GM18870 (cell line): ENCODE results near the gene ADGRV1.
"Not testable (repeated sequence)": the region's sequence is repeated elsewhere in the genome, so short reads cannot be mapped to it uniquely, and the experiment has no call there.

ENCODE experiments used
- ATAC-seq: cut with Tn5 transposase; IDR thresholded peaks from one replicate; pipeline ENCODE4 v1.9.1; 2021; ENCODE audit warnings: moderate library complexity; ENCODE audit not compliant: unreplicated experiment

ADGRV1 gene

DNA sequence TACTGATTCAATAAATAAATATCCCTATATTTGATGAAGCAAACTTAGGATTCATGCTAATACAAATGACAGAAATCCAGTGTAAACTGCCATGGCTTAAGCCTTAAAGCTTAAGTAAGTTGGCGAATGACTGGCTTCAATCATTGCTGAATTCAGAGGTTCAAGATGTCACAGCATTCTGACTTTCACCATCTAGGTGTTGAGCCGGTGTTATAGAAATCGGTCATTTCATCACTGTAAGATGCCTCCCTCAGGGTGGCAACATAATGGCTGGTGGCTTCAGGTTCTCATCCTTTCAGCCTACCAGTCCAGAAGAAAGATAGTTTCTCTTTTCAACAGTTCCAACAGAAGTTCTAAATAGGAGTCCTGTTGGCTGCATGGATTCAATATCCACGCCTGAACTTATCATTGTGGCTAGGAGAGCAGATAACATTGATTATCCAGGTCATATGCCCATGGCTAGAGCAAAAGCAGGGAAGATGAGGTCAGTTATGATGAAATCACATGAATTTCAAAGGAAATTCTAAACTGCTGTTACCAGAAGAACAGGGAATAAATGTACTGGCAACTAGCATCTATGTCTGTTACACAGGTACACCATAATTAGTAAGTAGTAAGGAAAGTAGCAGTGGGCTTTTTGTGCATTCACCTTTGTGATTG is 460.2 kb downstream of the ADGRV1 start:
- ATAC-seq = no peak

DNA sequence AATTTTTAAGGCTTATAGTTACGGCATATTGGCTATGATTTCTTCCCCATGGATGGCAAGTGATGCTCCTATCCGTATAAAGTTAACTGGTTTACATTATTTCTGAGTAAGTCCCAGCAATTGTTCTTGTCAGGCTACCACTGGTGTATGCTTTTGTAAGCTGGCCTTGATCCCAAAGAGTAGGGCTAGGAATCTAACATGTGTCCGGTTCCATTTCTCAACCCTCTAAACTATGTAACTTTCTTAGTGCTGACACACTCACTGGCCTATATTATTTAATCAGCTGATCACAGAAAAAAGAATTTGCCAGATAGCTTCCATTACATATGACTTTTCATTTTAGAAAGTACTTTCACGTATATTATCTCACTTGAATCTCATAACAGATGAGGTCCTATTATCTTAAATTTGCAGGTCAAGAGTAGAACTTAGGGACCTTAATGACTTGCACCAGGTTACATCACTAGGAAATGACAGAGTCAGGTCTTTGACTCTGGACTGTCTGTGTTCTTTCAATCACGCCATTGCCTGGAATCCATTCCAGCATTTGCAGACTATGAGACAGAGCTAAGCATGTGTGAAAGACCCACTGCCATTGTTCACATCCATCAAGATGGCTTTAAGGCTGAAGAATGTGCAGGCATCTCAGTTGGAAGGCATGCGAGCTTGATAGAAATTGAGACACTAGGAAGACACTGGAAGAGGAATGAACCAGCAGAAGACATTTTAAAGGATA is 461.6 kb downstream of the ADGRV1 start:
- no peak for ATAC-seq

GRCh38 chr5:91022518-91022917 is 463.9 kb downstream of the ADGRV1 start:
- ATAC-seq = no peak

- no peak for ATAC-seq
Observed at GRCh38 chr5:91024206-91024605, 465.6 kb downstream of the ADGRV1 start.

GRCh38 chr5:91024727-91025126 is 466.1 kb downstream of the ADGRV1 start:
- ATAC-seq = no peak

DNA sequence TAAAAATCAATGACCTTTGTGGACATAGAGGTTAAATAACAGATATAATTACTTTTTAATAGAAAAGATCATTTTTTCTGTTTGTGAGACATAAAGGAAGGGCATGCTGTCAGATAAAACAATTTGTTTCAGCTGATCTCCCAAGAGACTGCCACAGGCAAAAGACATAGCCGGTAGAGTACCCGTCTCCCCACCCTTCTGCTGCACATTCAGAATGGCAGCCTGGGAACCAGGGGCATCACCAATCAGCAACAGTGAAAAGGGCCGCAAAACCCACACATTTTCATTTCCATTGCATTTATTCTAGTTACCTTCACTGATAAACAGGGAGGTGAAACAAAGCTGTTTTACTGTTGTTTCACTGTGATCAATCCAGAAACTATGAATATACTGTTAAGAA is 466.9 kb downstream of the ADGRV1 start:
- no peak for ATAC-seq

DNA sequence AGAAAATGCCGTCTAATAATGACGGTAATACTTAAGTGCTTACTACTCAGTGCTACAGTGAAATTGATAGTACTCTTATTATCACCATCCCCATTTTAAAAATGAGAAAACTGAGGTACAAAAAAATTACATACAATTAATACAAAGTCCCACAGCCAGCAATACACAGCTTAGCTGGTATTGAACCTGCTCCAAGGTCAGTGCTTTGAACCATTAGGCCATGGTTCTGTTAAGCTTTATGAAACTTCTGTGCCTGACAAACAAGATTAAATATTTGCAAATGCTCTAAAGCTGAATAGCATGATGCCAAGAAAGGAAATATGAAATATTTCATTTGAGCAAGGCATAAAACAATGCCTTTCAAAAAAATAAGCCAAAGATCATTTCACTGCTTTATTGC is 467.4 kb downstream of the ADGRV1 start:
- no peak for ATAC-seq

DNA sequence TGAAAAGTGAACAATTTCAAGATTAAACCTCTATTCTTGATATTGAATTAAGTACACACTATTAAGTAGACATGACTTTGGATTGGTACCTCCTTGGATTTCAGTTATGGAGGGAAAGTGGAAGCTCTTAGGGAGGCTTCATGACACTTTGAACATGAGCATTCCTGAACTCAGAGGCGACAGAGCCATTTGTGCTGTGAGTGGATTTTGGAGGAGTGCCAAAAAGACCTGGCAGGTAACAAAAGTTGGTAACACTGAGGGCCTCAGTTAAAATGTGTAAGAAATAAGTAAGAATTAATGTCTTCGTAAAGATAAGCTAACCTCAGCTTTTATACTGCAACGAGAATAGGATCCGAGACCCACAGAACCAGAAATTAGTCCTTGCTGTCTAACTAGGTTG is 467.9 kb downstream of the ADGRV1 start:
- ATAC-seq = no peak

- ATAC-seq = no peak
Observed at GRCh38 chr5:91027405-91028139, 469.0 kb downstream of the ADGRV1 start.

- ATAC-seq = no peak
Observed at GRCh38 chr5:91028499-91028956, 469.9 kb downstream of the ADGRV1 start.

- no peak for ATAC-seq
Observed at GRCh38 chr5:91030521-91031401, 472.2 kb downstream of the ADGRV1 start.

DNA sequence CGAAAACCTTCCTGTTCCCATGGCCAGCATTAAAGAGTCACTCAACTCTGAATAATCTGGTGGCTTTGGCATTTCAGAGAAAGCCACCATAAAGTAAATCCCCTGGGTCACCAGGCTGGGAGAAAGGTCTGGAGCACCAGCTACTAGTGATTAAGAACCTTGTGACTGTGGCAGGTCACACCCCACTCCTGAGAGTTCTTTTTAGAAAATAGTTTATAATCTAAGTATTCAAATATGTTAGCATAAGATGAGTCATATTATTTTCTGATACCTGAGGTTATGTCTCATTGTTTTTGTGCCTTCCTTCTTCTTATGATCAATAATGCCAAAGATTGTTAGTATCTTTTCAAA is 472.8 kb downstream of the ADGRV1 start:
- ATAC-seq = no peak

DNA sequence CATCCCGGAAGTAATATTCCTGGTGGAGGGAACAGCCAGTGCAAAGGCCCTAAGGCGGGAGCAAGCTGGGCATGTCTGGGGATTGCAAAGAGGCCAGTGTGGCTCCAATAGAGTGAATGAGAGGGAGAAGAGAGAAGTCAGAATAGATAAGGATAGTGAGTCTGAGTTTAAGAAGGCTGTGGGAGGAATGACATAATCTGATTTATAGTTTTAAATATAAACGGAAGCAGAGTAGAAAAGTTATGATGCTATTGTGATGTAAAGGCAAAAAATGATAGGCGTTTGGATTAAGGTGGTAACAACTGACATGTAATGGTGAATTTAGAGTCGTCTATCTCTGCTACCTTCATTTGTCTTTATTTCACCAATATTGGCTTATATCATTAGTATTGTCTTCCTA is 473.5 kb downstream of the ADGRV1 start:
- ATAC-seq = no peak

DNA sequence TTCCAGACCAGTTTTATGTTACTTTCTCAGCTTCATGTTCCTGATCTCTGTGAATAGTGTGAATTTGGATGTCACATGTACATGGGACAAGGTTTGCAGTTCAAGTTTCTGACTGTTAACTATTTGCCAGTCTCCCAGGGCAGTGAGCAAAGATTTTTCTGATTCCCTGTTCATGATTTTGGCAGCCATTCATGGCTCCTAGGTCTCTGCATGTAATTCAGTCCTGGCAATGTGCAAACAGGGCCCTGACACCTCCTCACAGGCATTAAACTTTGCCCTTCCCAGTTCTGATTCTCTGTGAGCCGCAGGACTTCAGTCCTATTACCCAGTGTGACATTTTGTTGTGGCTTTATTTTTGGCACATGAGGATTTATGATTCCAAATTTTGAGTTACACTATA is 474.8 kb downstream of the ADGRV1 start:
- ATAC-seq = no peak

- no peak for ATAC-seq
Observed at GRCh38 chr5:91038180-91038808, 479.7 kb downstream of the ADGRV1 start.

DNA sequence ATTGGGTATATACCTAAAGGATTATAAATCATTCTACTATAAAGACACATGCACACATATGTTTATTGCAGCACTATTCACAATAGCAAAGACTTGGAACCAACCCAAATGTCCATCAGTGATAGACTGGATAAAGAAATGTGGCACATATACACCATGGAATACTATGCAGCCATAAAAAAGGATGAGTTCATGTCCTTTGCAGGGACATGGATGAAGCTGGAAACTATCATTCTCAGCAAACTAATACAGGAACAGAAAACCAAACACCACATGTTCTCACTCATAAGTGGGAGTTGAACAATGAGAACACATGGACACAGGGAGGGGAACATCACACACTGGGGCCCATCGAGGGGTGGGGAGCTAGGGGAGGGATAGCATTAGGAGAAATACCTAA is 482.5 kb downstream of the ADGRV1 start:
- not testable (repeated sequence) for ATAC-seq

DNA sequence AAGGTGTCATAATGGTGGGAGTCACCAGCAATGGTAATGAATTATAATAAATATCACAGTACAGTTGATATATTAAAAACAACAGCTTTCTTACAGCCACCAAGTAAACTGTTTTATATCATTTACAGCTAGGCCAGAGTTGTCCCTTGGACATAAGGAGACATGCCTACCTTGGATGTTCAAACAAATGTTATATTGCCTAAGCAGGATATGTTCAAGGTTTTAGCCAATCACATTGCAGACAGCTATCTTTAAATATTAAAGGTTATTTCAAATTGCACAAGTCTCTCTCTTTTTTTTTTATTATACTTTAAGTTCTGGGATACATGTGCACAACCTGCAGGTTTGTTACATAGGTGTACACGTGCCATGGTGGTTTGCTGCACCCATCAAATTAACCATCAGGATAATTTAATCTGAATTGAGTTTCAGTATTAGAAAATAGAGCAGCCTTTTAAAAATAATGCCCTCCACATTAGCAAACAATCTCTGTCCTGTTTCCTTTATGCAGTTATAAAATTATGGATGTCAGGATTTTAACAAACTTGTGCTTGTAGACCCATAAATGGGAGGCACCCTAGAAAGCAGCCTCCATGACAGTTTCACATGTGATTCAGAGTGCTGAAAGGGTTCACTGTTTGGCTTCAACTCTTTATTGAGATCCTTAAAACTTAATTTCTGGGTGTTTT is 483.8 kb downstream of the ADGRV1 start:
- ATAC-seq = no peak

- no peak for ATAC-seq
Observed at GRCh38 chr5:91042936-91043255, 484.3 kb downstream of the ADGRV1 start.

- no peak for ATAC-seq
Observed at GRCh38 chr5:91048073-91048472, 489.5 kb downstream of the ADGRV1 start.

DNA sequence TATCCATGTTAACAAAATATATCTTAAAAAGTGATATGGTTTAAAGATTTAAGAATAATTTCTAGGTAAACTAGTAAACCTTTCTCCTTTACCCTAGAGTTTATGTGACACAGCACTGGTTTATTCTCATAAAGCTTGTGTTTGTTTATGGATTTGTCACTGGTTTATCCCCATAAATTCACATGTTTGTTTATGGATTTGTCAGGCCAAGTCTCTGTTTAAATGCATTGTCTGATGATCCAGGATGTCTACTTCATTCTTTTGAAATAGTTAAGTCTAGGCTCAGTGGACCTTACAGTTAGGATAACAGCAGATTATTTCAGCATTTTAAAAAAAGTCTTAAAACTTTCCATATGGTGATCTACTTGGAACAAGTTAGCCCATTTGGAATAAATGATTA is 490.5 kb downstream of the ADGRV1 start:
- ATAC-seq = no peak
